Loucy (cell line): ENCODE measurements around the gene HRH1.

Experiments
- EZH2phosphoT487 ChIP-seq: fragments of 200-600 bp; IDR thresholded peaks from 2 replicates; pipeline ENCODE4 v1.6.1; 2018; ENCODE audit warnings: antibody characterized with exemption, mild to moderate bottlenecking, moderate library complexity, borderline replicate concordance
- TF ChIP-seq, protein P1 (sequence below): fragments of 200-600 bp; sonication (generic); conservative IDR thresholded peaks from 2 replicates; pipeline ENCODE4 v1.5.1; 2014; ENCODE audit warnings: mild to moderate bottlenecking, antibody characterized with exemption, low read length

DNA sequence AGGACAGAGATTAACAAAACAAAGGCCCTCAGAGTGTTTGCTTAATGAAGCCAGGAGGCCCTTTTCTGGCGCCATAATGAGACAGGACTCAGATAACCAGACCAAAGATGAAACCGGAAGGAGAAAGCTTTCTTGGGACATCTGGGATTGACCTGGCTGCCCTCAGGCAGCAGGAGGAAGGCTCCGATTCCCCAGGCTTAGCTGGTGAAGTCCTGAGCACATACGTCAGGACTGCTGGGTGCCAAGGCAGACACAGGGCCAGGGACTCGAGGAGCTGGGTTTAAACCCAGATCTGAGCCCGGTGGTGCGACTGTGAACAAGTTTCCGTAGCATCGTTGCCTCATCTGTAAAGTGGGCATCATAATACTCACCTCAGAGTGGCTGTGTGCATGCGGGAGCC is 36.7 kb upstream of the HRH1 start:
- TF ChIP-seq, protein P1, sequence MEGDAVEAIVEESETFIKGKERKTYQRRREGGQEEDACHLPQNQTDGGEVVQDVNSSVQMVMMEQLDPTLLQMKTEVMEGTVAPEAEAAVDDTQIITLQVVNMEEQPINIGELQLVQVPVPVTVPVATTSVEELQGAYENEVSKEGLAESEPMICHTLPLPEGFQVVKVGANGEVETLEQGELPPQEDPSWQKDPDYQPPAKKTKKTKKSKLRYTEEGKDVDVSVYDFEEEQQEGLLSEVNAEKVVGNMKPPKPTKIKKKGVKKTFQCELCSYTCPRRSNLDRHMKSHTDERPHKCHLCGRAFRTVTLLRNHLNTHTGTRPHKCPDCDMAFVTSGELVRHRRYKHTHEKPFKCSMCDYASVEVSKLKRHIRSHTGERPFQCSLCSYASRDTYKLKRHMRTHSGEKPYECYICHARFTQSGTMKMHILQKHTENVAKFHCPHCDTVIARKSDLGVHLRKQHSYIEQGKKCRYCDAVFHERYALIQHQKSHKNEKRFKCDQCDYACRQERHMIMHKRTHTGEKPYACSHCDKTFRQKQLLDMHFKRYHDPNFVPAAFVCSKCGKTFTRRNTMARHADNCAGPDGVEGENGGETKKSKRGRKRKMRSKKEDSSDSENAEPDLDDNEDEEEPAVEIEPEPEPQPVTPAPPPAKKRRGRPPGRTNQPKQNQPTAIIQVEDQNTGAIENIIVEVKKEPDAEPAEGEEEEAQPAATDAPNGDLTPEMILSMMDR = no peak
- no peak for TF ChIP-seq EZH2phosphoT487
